H9 (cell line): ENCODE data around the gene TRAPPC2L. TPM values are rescaled to one million over a fixed set of nuclear protein-coding genes. Genes with fewer than 3 reads are reported as not detected.

Experiments used
- DNase-seq: peaks from one replicate; pipeline ENCODE4 v3.0.0-alpha.2; 2017
- H2AFZ ChIP-seq: one replicate; pipeline ENCODE4 v1.6.1; 2013; ENCODE audit warnings: mild to moderate bottlenecking, low read length, control low read depth, moderate library complexity
- H2AK5ac ChIP-seq: 2 replicates; pipeline ENCODE4 v1.6.1; 2013; ENCODE audit warnings: low read length, control low read depth, mixed read lengths; ENCODE audit not compliant: insufficient read length
- H2BK120ac ChIP-seq: one replicate; pipeline ENCODE4 v1.6.1; 2013; ENCODE audit warnings: low read depth, mild to moderate bottlenecking, low read length, control low read depth, inconsistent platforms; ENCODE audit not compliant: poor library complexity, severe bottlenecking
- H2BK12ac ChIP-seq: 2 replicates; pipeline ENCODE4 v1.6.1; 2013; ENCODE audit warnings: low read length, control low read depth, mixed read lengths, low read depth; ENCODE audit not compliant: insufficient read length
- H2BK15ac ChIP-seq: 2 replicates; pipeline ENCODE4 v1.6.1; 2013; ENCODE audit warnings: low read depth, low read length, control low read depth
- H2BK20ac ChIP-seq: one replicate; pipeline ENCODE4 v1.6.1; 2013; ENCODE audit warnings: low read depth, mild to moderate bottlenecking, low read length, control low read depth, inconsistent platforms; ENCODE audit not compliant: poor library complexity, severe bottlenecking
- H2BK5ac ChIP-seq: 2 replicates; pipeline ENCODE4 v1.6.1; 2013; ENCODE audit warnings: low read length, control low read depth, mixed read lengths; ENCODE audit not compliant: insufficient read length
- H3K14ac ChIP-seq: 2 replicates; pipeline ENCODE4 v1.6.1; 2013; ENCODE audit warnings: low read length, control low read depth; ENCODE audit not compliant: insufficient read depth
- H3K18ac ChIP-seq: 2 replicates; pipeline ENCODE4 v1.6.1; 2013; ENCODE audit warnings: low read depth, mild to moderate bottlenecking, mixed read lengths, low read length, control low read depth; ENCODE audit not compliant: insufficient read length
- H3K23ac ChIP-seq: 2 replicates; pipeline ENCODE4 v1.6.1; 2013; ENCODE audit warnings: low read length, control low read depth, mixed read lengths, low read depth; ENCODE audit not compliant: insufficient read length
- H3K23me2 ChIP-seq: 2 replicates; pipeline ENCODE4 v1.6.1; 2013; ENCODE audit warnings: low read depth, mild to moderate bottlenecking, mixed read lengths, low read length, control low read depth; ENCODE audit not compliant: insufficient read length, poor library complexity, severe bottlenecking
- H3K27ac ChIP-seq: 2 replicates; pipeline ENCODE4 v1.5.1; 2013; ENCODE audit warnings: low read length, control low read depth, mixed read lengths, low read depth; ENCODE audit not compliant: insufficient read length
- H3K27me3 ChIP-seq: 2 replicates; pipeline ENCODE4 v1.6.1; 2013; ENCODE audit warnings: low read length, control low read depth, inconsistent platforms; ENCODE audit not compliant: insufficient read depth
- H3K4ac ChIP-seq: 2 replicates; pipeline ENCODE4 v1.6.1; 2013; ENCODE audit warnings: low read depth, mild to moderate bottlenecking, control low read depth, inconsistent platforms, low read length, moderate library complexity
- H3K4me1 ChIP-seq: 2 replicates; pipeline ENCODE4 v1.6.1; 2013; ENCODE audit warnings: low read length, control low read depth, inconsistent platforms; ENCODE audit not compliant: insufficient read depth
- H3K4me2 ChIP-seq: 2 replicates; pipeline ENCODE4 v1.6.1; 2013; ENCODE audit warnings: low read length, control low read depth, mixed read lengths; ENCODE audit not compliant: insufficient read length, insufficient read depth
- H3K56ac ChIP-seq: 2 replicates; pipeline ENCODE4 v1.6.1; 2013; ENCODE audit warnings: low read depth, mild to moderate bottlenecking, mixed read lengths, low read length, control low read depth; ENCODE audit not compliant: insufficient read length
- H3K79me1 ChIP-seq: 2 replicates; pipeline ENCODE4 v1.6.1; 2013; ENCODE audit warnings: low read depth, mild to moderate bottlenecking, moderate library complexity, low read length, control low read depth, inconsistent platforms; ENCODE audit not compliant: insufficient read depth, poor library complexity, severe bottlenecking
- H3K79me2 ChIP-seq: 2 replicates; pipeline ENCODE4 v1.6.1; 2013; ENCODE audit warnings: low read length, control low read depth, inconsistent platforms; ENCODE audit not compliant: insufficient read depth
- H3K9ac ChIP-seq: 2 replicates; pipeline ENCODE4 v1.6.1; 2013; ENCODE audit warnings: low read length, control low read depth, mixed read lengths; ENCODE audit not compliant: insufficient read length; ENCODE audit errors: extremely low read depth
- H3K9me3 ChIP-seq: one replicate; pipeline ENCODE4 v1.6.1; 2013; ENCODE audit warnings: low read depth, low read length, inconsistent platforms; ENCODE audit not compliant: control insufficient read depth
- H3T11ph ChIP-seq: one replicate; pipeline ENCODE4 v1.6.1; 2013; ENCODE audit warnings: mild to moderate bottlenecking, low read length, control low read depth, inconsistent platforms
- H4K20me1 ChIP-seq: one replicate; pipeline ENCODE4 v1.6.1; 2013; ENCODE audit not compliant: control insufficient read depth, insufficient read length, insufficient read depth
- H4K5ac ChIP-seq: 2 replicates; pipeline ENCODE4 v1.6.1; 2013; ENCODE audit warnings: low read depth, mild to moderate bottlenecking, mixed read lengths, low read length, control low read depth; ENCODE audit not compliant: insufficient read length
- H4K8ac ChIP-seq: replicated peaks from 2 replicates; pipeline ENCODE4 v1.6.1; 2013; ENCODE audit warnings: low read length, control low read depth, mixed read lengths, low read depth; ENCODE audit not compliant: insufficient read length
- H4K91ac ChIP-seq: 2 replicates; pipeline ENCODE4 v1.6.1; 2013; ENCODE audit warnings: low read depth, mild to moderate bottlenecking, moderate library complexity, mixed read lengths, low read length, control low read depth; ENCODE audit not compliant: insufficient read length
- H3K27ac Mint-ChIP-seq, 3 experiments: 2 replicates in 2 of 3; 3 replicates in 1 of 3; pipeline ENCODE4 v1.8.0; 2020 to 2021; ENCODE audit warnings: mixed read lengths in 3 of 3, mild to moderate bottlenecking in 1 of 3, moderate library complexity in 1 of 3
- H3K27me3 Mint-ChIP-seq: 2 replicates; pipeline ENCODE4 v1.8.0; 2021; ENCODE audit warnings: low read depth, mild to moderate bottlenecking, moderate library complexity, mixed read lengths
- H3K36me3 Mint-ChIP-seq, 3 experiments: 2 replicates in 2 of 3; 3 replicates in 1 of 3; pipeline ENCODE4 v1.8.0; 2020 to 2021; ENCODE audit warnings: low read depth in 3 of 3, mixed read lengths in 3 of 3; ENCODE audit not compliant: insufficient read depth in 1 of 3
- H3K4me1 Mint-ChIP-seq, 2 experiments: 2 replicates each; pipeline ENCODE4 v1.8.0; 2020; ENCODE audit warnings: mixed read lengths in 2 of 2
- H3K4me3 Mint-ChIP-seq, 2 experiments: 2 replicates in 1 of 2; 3 replicates in 1 of 2; pipeline ENCODE4 v1.8.0; 2020 to 2021; ENCODE audit warnings: mild to moderate bottlenecking in 2 of 2, mixed read lengths in 2 of 2, moderate library complexity in 1 of 2
- H3K9me3 Mint-ChIP-seq, 2 experiments: 2 replicates in 1 of 2; 3 replicates in 1 of 2; pipeline ENCODE4 v1.8.0; 2020; ENCODE audit warnings: mild to moderate bottlenecking in 2 of 2, mixed read lengths in 2 of 2, moderate library complexity in 1 of 2
- CTCF ChIP-seq: fragments of 200-600 bp; sonication (generic); conservative IDR thresholded peaks from 3 replicates; pipeline ENCODE4 v1.8.0; 2021; ENCODE audit warnings: antibody characterized with exemption, mild to moderate bottlenecking
- WGBS: extraction: QIAGEN DNeasy Blood & Tissue Kit; methylation state at CpG from one replicate; pipeline ENCODE4 v1.1.7; 2013; ENCODE audit warnings: missing lambda C conversion rate, low lambda C conversion rate, mixed read lengths; ENCODE audit not compliant: insufficient read length; ENCODE audit errors: extremely low coverage; 5-methylcytosine and 5-hydroxymethylcytosine counted together
- total RNA-seq: library from RNA; stranded (reverse); gene quantifications from 2 replicates; pipeline ENCODE4 v1.2.1, GENCODE V29; 2021

The TRAPPC2L gene
- total RNA-seq, 1 experiment from 2014 or later = 90.3 TPM

DNA sequence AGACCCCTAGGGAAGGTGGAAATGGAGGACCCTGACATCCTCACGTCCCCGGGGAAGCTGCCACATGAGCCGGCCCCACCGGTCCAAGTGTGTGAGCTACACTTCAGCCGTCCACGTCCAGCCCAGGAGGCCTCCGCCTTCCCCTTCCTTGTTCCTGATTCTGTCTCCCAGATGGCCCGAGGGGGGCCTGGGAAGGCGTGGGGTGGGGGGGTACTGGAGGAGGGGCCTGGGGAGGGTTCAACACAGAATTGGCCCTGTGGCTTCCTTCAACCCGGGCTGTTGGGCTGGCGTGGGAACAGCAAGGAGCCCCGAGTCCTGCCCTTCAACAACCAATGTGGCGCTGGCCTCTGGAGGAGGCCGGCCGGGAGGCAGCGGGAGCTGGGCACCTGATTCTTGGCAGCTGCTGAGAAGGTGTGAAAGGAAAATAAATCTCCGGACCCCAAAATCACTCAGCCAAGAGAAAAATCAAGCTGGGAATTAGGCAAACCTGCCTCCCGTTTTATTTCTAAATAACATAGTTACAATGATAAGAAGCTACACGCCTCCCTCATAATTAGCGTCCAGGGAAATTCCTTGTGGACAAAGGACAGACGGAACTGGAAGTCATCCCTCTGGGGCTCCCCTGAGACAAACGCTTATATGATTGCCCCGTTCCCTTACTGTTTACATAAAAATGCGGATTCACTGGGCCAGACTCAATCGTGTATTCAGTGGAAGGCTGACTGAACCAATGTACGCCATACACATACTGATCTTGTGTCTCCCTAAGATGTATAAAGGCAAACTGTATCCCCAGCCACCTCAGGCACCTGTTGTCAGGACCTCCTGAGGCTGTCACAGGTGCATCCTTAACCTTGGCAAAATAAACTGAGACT is 43.4 kb upstream of the TRAPPC2L start:
- no peak overlapping the region for H2BK15ac ChIP-seq
- H3K18ac ChIP-seq = no peak overlapping the region
- Mint-ChIP-seq H3K36me3 (peaks cover 7 to 25% (median 17%) of the 10 kb centered on the region in 3 experiments; a peak in 6 of 7 replicates), H3K4me1 (peaks cover 6 to 10% of the 10 kb centered on the region in 2 experiments), H3K4me3 (peak overlapping the region; percentile 24 to 40; a peak in 3 of 5 replicates), H3K27me3 (no peaks in the 10 kb centered on the region; the same call in 1 of the 2 replicates), H3K9me3 (no peaks in the 10 kb centered on the region), H3K27ac (no peak overlapping the region)
- no peak overlapping the region for H2BK120ac ChIP-seq
- TF ChIP-seq CTCF = no peak
- no peak overlapping the region for H2BK5ac ChIP-seq
- H2AFZ ChIP-seq = no peak overlapping the region
- no CpG with 5 or more reads among the region's 26 CpGs for WGBS
- H3T11ph ChIP-seq = no peak overlapping the region
- no peak overlapping the region for H3K4me2 ChIP-seq
- no peak overlapping the region for H3K27ac ChIP-seq
- H4K8ac ChIP-seq = no peak overlapping the region
- no peak overlapping the region for H3K14ac ChIP-seq
- no peak overlapping the region for H2BK20ac ChIP-seq
- no peak overlapping the region for H3K4ac ChIP-seq
- H3K9me3 ChIP-seq = no peaks in the 10 kb centered on the region
- H3K9ac ChIP-seq = no peak overlapping the region
- DNase-seq = no peak
- no peak overlapping the region for H3K56ac ChIP-seq
- H3K23ac ChIP-seq = no peak overlapping the region
- H3K4me1 ChIP-seq = no peaks in the 10 kb centered on the region
- H4K91ac ChIP-seq = no peak overlapping the region
- peaks cover 3% of the 10 kb centered on the region; the same call in 1 of the 2 replicates for H3K79me2 ChIP-seq
- H2AK5ac ChIP-seq = no peak overlapping the region
- H4K5ac ChIP-seq = no peak overlapping the region
- H3K23me2 ChIP-seq = peaks cover 9% of the 10 kb centered on the region
- peaks cover 3% of the 10 kb centered on the region for H4K20me1 ChIP-seq
- H3K79me1 ChIP-seq = no peaks in the 10 kb centered on the region
- H2BK12ac ChIP-seq = no peak overlapping the region
- H3K27me3 ChIP-seq = no peaks in the 10 kb centered on the region
